Effector memory CD4-positive, alpha-beta T cell (primary cell): ENCODE data around the gene USP31.

Experiments used
- DNase-seq, 3 donors: peaks; one replicate each; pipeline ENCODE4 v3.0.0-alpha.2; 2020
- H3K27ac ChIP-seq: 2 replicates; pipeline ENCODE4 v1.7.0; 2013; ENCODE audit warnings: mild to moderate bottlenecking, low read length, moderate library complexity; ENCODE audit not compliant: insufficient read depth, poor library complexity, severe bottlenecking
- H3K27me3 ChIP-seq: replicated peaks from 2 replicates; pipeline ENCODE4 v1.7.0; 2013; ENCODE audit warnings: mild to moderate bottlenecking, low read length; ENCODE audit not compliant: insufficient read depth, control insufficient read depth, poor library complexity, severe bottlenecking
- H3K36me3 ChIP-seq: 2 replicates; pipeline ENCODE4 v1.7.0; 2013; ENCODE audit warnings: mild to moderate bottlenecking, low read length, moderate library complexity; ENCODE audit not compliant: control insufficient read depth, insufficient read depth
- H3K4me1 ChIP-seq: 2 replicates; pipeline ENCODE4 v1.7.0; 2013; ENCODE audit warnings: low read length, mild to moderate bottlenecking; ENCODE audit not compliant: control insufficient read depth, insufficient read depth, poor library complexity, severe bottlenecking
- H3K4me3 ChIP-seq: 2 replicates; pipeline ENCODE4 v1.7.0; 2013; ENCODE audit warnings: low read length, low read depth, mild to moderate bottlenecking; ENCODE audit not compliant: insufficient read depth, poor library complexity, severe bottlenecking
- H3K9me3 ChIP-seq: 2 replicates; pipeline ENCODE4 v1.7.0; 2013; ENCODE audit warnings: mild to moderate bottlenecking, low read length, moderate library complexity; ENCODE audit not compliant: control insufficient read depth

Gene USP31

DNA sequence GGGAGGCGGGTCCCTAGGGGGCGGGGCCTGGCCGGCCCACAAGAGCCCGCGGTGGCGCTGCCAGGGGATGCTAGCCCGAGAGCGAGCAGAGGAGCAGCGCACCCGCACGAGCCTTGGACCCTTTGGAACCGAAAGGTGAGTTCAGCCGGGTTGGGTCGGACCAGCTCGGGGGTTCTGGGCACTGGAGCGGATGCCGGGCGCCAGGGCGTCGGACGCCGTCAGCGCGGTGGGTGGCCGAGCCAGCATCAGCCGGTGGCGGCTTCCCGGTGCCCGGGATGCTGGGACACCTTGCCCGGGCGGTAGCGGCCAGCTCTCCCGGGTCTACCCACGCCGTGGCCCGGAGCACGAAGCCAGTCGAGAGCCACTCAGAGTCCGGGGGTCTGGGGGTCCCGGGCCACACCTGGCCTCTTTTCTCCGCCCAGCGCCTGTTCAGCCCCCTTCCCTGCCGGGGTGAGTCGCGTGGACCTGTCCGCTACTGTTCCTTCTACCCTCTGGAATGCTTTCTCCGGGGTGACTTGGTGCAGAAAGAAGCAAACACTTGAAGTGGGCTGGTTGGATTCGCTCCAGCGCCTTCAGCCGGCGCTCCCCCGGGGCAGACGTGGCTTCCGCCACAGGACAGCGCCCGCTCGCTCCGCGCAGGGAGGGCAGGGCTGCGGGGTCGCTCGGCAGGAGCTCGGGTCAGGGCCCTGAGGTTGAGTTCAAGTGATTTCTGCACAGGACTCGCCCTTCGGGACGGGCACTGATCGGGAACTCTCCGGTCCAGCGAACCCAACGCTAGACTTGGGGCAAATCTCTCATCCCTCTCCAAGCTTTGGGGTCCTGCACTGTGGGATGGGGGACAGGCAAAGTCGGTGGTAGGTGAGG is 33.7 kb upstream of the USP31 start, which contains the start of gene SCNN1G:
TSS of gene SCNN1G (plus strand) at position 67 of the 864 bp plus-strand sequence. CDS start 3,527 bp downstream, outside the sequence.
- Histone ChIP-seq H3K27ac (no peak within 1 kb of the TSS), H3K27me3 (peaks cover 40% of the 10 kb centered on the region), H3K9me3 (no peaks in the 10 kb centered on the region), H3K4me3 (no peak within 1 kb of the TSS), H3K4me1 (peaks cover 9% of the 10 kb centered on the region), H3K36me3 (no peaks in the 10 kb centered on the region)
- DNase-seq, result no peak

DNA sequence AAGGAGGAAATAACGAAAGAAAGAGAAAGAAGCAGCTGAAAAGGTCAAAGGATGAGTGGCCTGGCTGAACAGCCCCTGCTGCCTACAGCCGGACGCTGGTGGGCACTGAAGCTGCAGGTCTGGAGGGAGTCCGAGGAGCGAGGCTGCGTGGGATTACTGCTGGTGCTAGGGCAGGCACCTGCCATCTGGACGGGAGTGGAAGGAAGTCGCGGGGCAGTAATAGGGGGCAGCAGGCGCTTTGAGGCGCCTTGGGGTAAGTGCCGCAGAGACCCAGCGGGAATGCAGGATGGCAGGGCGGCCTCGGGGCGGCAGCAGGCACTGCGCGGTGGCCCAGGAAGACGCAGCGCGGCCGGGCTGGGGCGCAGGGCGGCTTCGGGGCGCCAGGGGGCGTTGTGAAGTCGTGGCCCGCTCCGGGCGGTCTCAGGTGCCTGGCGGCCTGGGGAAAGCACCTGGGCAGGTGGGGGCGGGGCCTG is 33.0 kb upstream of the USP31 start:
- H3K27ac ChIP-seq, result no peak overlapping the region
- H3K9me3 ChIP-seq, result no peaks in the 10 kb centered on the region
- DNase-seq, result peak; percentile 43 to 48 (median 48)
- H3K36me3 ChIP-seq, result no peaks in the 10 kb centered on the region
- no peak overlapping the region for H3K4me3 ChIP-seq
- peaks cover 9% of the 10 kb centered on the region for H3K4me1 ChIP-seq
- H3K27me3 ChIP-seq, result peaks cover 40% of the 10 kb centered on the region

DNA sequence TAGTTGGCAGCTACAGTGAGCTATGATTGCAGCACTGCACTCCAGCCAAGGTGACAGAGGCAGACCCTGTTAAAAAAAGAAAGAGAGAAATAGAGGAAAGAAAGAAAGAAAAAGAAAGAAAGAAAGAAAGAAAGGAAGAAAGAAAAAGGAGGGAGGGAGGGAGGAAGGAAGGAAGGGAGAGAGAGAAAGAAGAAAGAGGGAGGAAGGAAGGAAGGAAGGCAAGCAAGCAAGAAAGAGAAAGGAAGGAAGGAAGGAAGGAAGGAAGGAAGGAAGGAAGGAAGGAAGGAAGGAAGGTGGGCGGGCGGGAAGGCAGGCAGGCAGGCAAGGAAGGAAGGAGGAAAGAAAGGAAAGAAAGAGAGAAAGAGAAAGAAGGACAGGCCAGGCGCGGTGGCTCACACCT is 32.3 kb upstream of the USP31 start:
- no peak for DNase-seq
- Histone ChIP-seq H3K4me1 (peaks cover 9% of the 10 kb centered on the region), H3K9me3 (no peaks in the 10 kb centered on the region), H3K4me3 (no peak overlapping the region), H3K36me3 (no peaks in the 10 kb centered on the region), H3K27me3 (peaks cover 40% of the 10 kb centered on the region), H3K27ac (no peak overlapping the region)

DNA sequence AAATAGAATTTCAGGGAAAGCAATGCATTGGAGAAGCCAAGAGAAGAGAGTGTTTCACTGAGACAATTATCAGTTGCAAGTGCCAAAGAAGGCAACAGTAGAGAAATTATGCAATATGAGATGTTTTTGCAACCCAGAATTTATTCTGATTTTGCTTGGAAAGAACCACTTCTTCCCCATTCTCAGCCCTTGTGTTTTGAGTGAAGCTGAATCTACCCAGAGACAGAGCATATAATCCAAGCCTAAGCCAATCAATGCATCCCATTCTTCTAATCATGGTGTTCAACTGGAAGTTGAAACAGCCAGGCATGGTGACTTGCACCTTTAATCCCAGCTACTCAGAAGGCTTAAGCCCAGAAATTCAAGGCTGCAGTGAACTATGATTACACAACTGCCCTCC is 26.4 kb upstream of the USP31 start:
- no peak for DNase-seq
- Histone ChIP-seq H3K36me3 (no peaks in the 10 kb centered on the region), H3K4me1 (no peaks in the 10 kb centered on the region), H3K4me3 (no peak overlapping the region), H3K27ac (no peak overlapping the region), H3K9me3 (no peaks in the 10 kb centered on the region), H3K27me3 (peaks cover 8% of the 10 kb centered on the region)

DNA sequence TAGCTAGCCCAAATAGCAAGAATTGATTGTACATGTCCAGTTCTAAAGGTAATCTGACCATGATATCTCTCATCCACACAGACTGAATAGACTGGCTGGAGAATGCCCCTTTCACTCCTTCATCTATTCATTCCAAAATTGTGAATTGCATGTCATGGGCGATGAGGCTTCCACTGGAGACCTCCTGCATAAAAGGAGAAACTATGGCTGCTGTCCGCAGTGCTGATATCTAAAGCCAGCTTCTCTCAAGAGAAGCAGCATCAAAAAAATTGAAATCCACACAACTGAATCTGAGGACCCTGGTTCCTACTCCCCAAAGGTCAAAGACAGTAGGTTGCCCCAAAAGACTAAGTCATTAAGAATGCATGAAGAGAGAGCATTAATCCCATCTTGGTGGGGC is 25.4 kb upstream of the USP31 start:
- Histone ChIP-seq H3K4me3 (no peak overlapping the region), H3K9me3 (no peaks in the 10 kb centered on the region), H3K27me3 (peaks cover 6% of the 10 kb centered on the region), H3K27ac (no peak overlapping the region), H3K36me3 (no peaks in the 10 kb centered on the region), H3K4me1 (no peaks in the 10 kb centered on the region)
- no peak for DNase-seq

DNA sequence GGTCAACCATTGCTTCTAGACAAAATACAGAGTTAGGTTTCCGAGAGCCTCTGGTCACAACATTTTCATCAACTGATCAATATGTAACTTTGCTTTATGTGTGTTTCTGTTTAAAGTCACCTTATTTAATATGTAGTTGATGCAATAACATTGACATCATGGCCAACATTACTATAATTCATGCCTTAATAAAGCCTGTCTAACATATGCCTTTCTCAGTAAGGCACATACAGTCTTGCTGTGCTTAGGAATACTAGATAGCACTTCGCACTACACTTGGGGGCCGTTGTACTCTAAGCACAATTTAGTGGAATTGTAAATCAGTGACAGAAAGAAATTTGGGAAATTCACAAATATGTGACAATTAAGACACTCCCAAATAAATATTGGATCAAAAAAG is 23.7 kb upstream of the USP31 start:
- no peaks in the 10 kb centered on the region for H3K36me3 ChIP-seq
- DNase-seq, result no peak
- H3K4me3 ChIP-seq, result no peak overlapping the region
- no peaks in the 10 kb centered on the region for H3K9me3 ChIP-seq
- H3K27me3 ChIP-seq, result no peaks in the 10 kb centered on the region
- H3K4me1 ChIP-seq, result no peaks in the 10 kb centered on the region
- no peak overlapping the region for H3K27ac ChIP-seq

DNA sequence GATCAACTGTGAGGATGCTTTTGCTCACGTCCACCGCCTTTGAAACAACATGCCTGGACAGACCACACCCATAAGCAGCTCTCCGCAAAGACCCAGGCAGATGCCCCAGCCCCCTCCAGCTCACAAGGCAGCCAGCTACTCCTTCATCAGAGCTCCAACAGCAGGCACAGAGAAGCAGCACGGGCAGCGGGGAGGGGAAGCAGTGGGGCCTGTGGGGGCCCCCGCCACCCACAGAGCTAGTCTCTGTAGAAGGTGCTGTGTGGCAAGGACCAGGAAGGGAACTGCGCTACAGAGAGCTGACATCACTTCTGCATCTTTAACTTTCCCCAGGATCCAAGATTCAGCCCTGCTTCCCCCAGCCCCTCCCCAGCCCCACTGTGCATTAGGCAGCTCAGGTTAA is 23.3 kb upstream of the USP31 start:
- DNase-seq, result no peak
- Histone ChIP-seq H3K4me1 (no peaks in the 10 kb centered on the region), H3K27me3 (peaks cover 2% of the 10 kb centered on the region), H3K4me3 (no peak overlapping the region), H3K9me3 (no peaks in the 10 kb centered on the region), H3K36me3 (no peaks in the 10 kb centered on the region), H3K27ac (no peak overlapping the region)

DNA sequence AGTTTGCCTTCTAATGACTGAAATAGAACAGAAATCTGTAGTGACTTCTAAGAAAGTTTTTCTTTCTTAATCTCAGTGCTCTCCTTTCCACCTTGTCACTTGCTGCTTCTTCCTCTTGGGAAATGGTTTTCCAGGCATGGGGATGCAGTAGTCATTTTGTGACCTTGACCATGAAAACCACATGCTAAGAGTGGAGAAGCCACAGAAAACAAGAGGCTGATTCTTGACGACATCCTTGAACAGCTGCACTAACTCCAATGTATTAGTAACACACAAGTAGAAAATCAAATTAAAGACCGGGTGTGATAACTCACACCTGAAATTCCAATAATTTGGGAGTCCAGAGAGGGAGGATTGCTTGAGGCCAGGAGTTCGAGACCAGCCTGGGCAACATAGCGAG is 15.5 kb upstream of the USP31 start:
- Histone ChIP-seq H3K4me3 (no peak overlapping the region), H3K4me1 (no peaks in the 10 kb centered on the region), H3K27me3 (peaks cover 4% of the 10 kb centered on the region), H3K36me3 (no peaks in the 10 kb centered on the region), H3K27ac (no peak overlapping the region), H3K9me3 (no peaks in the 10 kb centered on the region)
- DNase-seq, result no peak

DNA sequence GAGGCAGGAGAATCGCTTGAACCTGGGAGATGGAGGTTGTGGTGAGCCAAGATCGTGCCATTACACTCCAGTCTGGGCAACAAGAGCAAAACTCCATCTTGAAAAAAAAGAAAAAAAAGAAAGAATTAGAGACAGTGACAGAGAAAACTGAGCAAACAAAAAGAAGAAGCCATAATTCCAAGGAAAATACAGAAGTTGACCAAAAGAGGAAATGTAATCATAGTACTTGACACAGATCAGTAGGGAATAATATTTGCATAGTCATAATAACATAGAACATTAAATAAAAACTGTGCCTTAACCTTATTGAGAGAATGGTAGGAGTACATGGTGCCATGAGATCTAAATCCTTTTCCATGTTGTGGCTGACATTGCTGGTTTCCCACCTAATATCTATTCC is 14.7 kb upstream of the USP31 start:
- H3K9me3 ChIP-seq, result no peaks in the 10 kb centered on the region
- no peaks in the 10 kb centered on the region for H3K4me1 ChIP-seq
- peaks cover 4% of the 10 kb centered on the region for H3K27me3 ChIP-seq
- no peak for DNase-seq
- no peak overlapping the region for H3K4me3 ChIP-seq
- H3K27ac ChIP-seq, result no peak overlapping the region
- no peaks in the 10 kb centered on the region for H3K36me3 ChIP-seq

DNA sequence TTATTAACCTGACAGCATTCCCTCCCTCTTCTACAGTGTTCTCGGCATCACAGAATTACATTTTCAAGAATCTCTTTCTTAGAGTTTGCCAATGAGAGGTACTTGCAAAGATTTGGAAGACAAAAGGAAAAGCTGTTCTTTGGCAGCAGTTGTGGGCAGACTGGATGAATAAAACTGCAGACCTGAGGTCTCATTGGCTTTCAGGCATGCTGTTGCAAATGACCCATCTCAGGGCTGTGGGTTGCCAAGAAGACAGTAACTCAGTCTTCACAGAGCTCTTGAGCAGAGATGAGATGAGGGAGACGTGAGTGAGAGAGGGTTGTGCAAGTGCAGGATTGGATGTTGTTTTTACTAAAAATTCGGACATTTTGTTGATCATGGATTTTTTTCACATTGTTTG is 11.3 kb upstream of the USP31 start:
- no peak overlapping the region for H3K4me3 ChIP-seq

More for the DNA sequence above, 11.3 kb upstream of the USP31 start:
- Histone ChIP-seq H3K4me1 (no peaks in the 10 kb centered on the region), H3K36me3 (no peaks in the 10 kb centered on the region), H3K27me3 (no peaks in the 10 kb centered on the region), H3K27ac (no peak overlapping the region), H3K9me3 (no peaks in the 10 kb centered on the region)
- DNase-seq, result no peak
